ENCODE results near the gene ZNF296. TPM values are rescaled to one million over a fixed set of nuclear protein-coding genes. Genes with fewer than 3 reads are reported as not detected.
"Not testable (repeated sequence)": the region's sequence is repeated elsewhere in the genome, so short reads cannot be mapped to it uniquely, and the experiment has no call there.

ZNF296 gene
- total and polyA plus RNA-seq, 2 of the 8 experiments (the other 6 are each of a cell fraction or from before 2014, with no cell fraction given): 2.7 to 7.5 TPM

DNA sequence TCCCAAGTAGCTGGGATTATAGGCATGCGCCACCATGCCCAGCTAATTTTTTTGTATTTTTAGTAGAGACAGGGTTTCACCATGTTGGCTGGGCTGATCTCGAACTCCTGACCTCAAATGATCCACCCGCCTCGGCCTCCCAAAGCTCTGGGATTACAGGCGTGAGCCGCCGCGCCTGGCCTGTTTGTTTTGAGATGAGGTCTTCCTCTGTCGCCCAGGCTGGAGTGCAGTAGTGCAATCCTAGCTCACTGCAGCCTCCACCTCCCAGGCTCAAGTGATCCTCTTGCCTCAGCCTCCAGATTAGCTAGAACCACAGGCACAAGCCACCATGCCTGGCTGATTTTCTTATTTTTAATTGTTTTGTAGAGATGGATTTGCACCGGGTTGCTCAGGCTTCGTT, 30.1 kb upstream of the ZNF296 start:
- Histone ChIP-seq H3K79me2 (ENCODE audit: control insufficient read depth in 1 of 2, insufficient read depth in 2 of 2, low read length in 2 of 2) (peaks cover 6 to 86% of the 10 kb centered on the region in 2 experiments), H3K4me1 (replicated peaks in 1 of 4; ENCODE audit: control insufficient read depth in 3 of 4, insufficient read depth in 4 of 4, low read length in 3 of 4) (peaks cover 0 to 14% (median 4%) of the 10 kb centered on the region in 4 experiments; a peak in 5 of 7 replicates), H4K20me1 (replicated peaks in 1 of 2; ENCODE audit: control insufficient read depth in 1 of 2, insufficient read depth in 2 of 2, low read length in 2 of 2) (peaks cover 35 to 36% of the 10 kb centered on the region in 2 experiments), H3K79me1 (ENCODE audit: low read depth, low read length) (peaks cover 43% of the 10 kb centered on the region)
- not testable (repeated sequence) for H3K36me3 ChIP-seq (ENCODE audit: control insufficient read depth in 2 of 4, insufficient read depth in 4 of 4, low read length in 3 of 4); H2BK12ac ChIP-seq (ENCODE audit: low read depth, low read length); H3K23me2 ChIP-seq (ENCODE audit: low read depth, low read length); H3K4ac ChIP-seq (replicated peaks; ENCODE audit: insufficient read length, low read depth, low read length); FAIRE-seq; H2BK120ac ChIP-seq (replicated peaks; ENCODE audit: low read depth, low read length); H2AFZ ChIP-seq (ENCODE audit: low read length); H4K5ac ChIP-seq (ENCODE audit: insufficient read length, low read depth, low read length); H3K27ac ChIP-seq (ENCODE audit: low read depth, low read length); H3K4me2 ChIP-seq (ENCODE audit: insufficient read depth in 1 of 2, low read depth in 2 of 2, low read length in 2 of 2); H3K56ac ChIP-seq (replicated peaks; ENCODE audit: insufficient read length, low read depth, low read length); H3K4me3 ChIP-seq (ENCODE audit: extremely low read depth in 1 of 4, insufficient read depth in 2 of 4, low read depth in 3 of 4, low read length in 4 of 4); H3K18ac ChIP-seq (ENCODE audit: extremely low read depth, low read length); H2BK15ac ChIP-seq (ENCODE audit: low read length); H2AK5ac ChIP-seq (ENCODE audit: low read depth, low read length); H3K23ac ChIP-seq (ENCODE audit: insufficient read length); H3K9me3 ChIP-seq (ENCODE audit: insufficient read depth in 2 of 2, low read depth in 1 of 2, low read length in 1 of 2); H3K27me3 ChIP-seq (replicated peaks in 1 of 4; ENCODE audit: control insufficient read depth in 3 of 4, extremely low read depth in 1 of 4, insufficient read depth in 3 of 4, low read length in 3 of 4); DNase-seq (ENCODE audit: low read depth in 1 of 2, low spot score in 2 of 2); H3K9ac ChIP-seq (replicated peaks in 1 of 4; ENCODE audit: extremely low read depth in 1 of 4, low read depth in 3 of 4, low read length in 3 of 4); H3K14ac ChIP-seq (ENCODE audit: insufficient read length); H2BK20ac ChIP-seq (ENCODE audit: low read length); H2BK5ac ChIP-seq (ENCODE audit: low read depth, low read length); H4K91ac ChIP-seq (replicated peaks; ENCODE audit: insufficient read length, low read length); H4K8ac ChIP-seq (ENCODE audit: extremely low read depth, insufficient read depth, low read length)
- ChIA-PET POLR2A (ENCODE audit: partially characterized antibody) (interaction anchor here (0.8 to 8.4 kb wide), 3 partner anchors 8 to 19 kb away, joined by 3 to 70 read pairs (median 30); partner anchors contain the start of gene PPP1R37), CTCF (ENCODE audit: partially characterized antibody) (interaction anchor here (0.6 to 3.9 kb wide), 5 partner anchors 9 to 31 kb away, joined by 3 to 19 read pairs (median 3); partner anchors contain the start of gene PPP1R37)
- WGBS, 2 experiments (ENCODE audit: extremely low coverage in 1 of 2, insufficient coverage in 1 of 2, insufficient read length in 1 of 2, insufficient replicate concordance in 2 of 2, low coverage in 1 of 2, low lambda C conversion rate in 2 of 2, missing lambda C conversion rate in 1 of 2): 97% methylated on average over 11 of the region's 11 CpGs; no CpG with 5 or more reads in 1 of the 2 experiments

Data from H1 (cell line).